Middle frontal gyrus (tissue), 1 donor: ENCODE data around the gene ULK3.

Source experiments
- DNase-seq: peaks from one replicate; pipeline ENCODE4 v3.0.0-alpha.2; 2015; ENCODE audit warnings: low spot score; ENCODE audit errors: extremely low spot score

Gene ULK3

DNA sequence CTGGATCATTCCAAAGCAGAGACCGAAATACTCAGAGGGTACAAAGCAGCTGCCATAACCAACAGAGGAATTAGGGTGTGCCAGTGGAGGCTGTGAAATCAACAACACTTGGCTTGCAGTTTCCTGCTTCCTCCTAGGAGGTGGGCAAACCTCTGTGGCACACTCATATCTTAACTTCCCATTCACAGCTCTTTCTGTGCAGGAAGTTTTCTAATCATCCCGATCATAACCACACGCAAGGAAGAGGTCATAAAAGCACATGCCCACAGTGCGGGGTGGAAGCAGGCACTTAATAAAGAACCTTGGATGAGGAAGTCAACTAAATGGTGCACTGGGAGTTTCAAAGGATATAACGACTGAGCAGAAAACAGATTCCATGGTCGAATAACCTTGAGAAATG lies 25.1 kb upstream of the ULK3 start:
- no peak for DNase-seq

- no peak for DNase-seq
These were observed 24.6 kb upstream of the ULK3 start for GRCh38 chr15:74867466-74868038.

DNA sequence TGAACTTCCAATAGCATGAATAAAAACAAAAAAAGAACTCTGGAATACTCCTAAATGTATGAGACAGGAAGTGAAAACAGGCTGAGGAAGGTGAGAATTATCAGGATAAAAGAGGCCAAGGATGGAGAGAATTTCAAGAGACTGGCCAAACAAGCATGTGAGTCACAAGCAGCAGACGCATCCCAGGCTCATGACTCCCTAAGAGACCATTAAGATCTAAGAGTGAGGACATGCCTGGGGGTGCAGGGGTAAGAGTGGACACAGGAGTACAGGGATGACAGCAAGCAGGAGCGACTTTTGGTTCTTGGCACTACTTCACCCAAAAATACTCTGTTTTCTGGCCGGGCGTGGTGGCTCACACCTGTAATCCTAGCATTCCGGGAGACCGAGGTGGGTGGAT lies 23.1 kb upstream of the ULK3 start:
- DNase-seq, result no peak

DNA sequence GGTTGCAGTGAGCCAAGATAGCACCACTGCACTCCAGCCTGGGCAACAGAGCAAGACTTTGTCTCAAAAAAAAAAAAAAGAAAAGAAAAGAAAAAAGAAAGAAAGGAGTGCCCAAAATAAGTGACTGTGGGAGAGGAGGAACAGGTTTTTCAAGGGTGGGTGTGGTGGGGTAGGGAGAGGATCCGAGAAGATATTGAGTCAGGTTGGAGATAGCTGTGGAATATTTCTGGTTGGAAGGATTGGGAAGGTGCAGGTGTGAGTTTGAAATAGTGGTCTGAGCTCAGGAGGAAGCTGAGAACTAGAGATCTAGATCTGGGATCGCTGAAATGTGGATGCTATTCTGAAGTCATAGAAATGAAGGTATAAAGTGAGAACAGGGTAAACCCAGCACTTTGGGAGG lies 22.4 kb upstream of the ULK3 start:
- DNase-seq, result no peak

- no peak for DNase-seq
These were observed 21.3 kb upstream of the ULK3 start for GRCh38 chr15:74864296-74864695.

- no peak for DNase-seq
These were observed 20.5 kb upstream of the ULK3 start for GRCh38 chr15:74863239-74864056.

GRCh38 chr15:74858369-74858740 lies 15.4 kb upstream of the ULK3 start:
- DNase-seq, result no peak

DNA sequence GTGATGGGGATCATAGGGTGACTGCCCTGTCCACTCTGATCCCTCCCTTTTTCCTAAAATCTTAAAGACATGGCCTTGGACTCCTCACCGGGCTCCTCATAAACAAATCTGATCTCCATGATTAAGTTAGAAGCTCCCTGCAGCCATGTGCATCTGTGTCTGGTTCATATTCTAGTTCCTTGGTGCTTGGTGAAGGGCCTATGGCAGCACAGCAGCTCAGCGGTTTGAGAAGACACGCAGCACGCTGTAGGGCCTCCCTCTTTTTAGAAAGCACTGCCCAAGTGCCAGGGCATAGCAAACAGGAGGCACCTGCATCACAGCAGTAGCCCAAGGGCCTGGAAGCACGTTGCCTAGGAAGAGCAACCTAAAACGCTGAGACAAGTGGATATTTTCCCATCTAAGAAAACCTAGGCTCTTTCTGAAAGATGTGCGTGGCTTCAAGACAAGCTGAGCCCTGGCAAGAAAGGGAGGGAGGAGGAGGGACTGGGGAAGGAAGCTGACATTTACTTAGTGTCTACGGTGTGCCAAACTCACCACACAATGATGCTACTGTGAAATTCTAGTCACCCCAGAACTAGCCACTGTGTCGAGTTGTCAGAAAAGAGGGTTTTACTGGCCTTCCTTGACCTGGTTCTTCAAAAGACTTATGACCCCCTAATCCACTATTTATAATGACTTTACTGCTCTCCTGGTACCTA lies 14.9 kb upstream of the ULK3 start:
- no peak for DNase-seq

- DNase-seq, result no peak
These were observed 14.2 kb upstream of the ULK3 start for GRCh38 chr15:74857082-74857655.

DNA sequence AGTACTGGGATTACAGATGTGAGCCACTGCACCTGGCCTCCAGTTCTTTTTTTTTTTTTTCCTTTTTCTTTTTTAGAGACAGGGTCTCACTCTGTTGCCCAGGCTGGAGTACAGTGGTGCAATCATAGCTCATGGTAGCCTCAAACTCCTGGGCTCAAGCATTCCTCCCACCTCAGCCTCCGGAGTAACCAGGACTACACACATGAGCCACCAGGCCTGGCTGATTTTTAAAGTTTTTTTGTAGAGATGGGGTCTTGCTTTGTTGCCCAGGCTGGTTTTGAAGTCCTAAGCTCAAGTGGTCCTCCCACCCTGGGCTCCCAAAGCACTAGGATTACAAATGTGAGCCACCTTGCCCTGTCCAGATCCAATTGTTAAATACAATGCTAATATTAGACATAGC lies 13.6 kb upstream of the ULK3 start:
- no peak for DNase-seq

GRCh38 chr15:74855857-74856256 lies 12.9 kb upstream of the ULK3 start:
- no peak for DNase-seq

- DNase-seq, result no peak
These were observed 11.6 kb upstream of the ULK3 start for GRCh38 chr15:74854453-74855022.

DNA sequence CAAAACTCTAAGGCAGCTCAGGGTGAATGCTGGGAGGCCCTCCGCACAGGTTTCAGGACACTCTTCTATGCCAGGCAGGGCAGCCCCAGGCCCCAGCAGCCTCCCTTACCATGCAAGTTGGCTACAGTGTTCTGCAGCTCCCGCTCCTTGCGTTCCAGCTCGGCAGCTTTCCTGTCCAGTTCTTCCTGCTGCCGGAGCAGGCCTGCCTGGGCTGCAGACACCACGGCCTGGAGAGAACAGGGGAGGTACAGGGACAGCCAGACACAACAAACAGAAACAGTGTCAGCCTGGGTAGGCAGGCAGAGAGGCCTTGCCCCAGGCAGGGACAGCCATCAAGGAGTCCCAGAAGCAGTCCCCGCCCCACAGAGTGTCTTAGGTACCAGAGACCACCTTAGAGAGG lies 9.0 kb upstream of the ULK3 start:
- no peak for DNase-seq

- no peak for DNase-seq
These were observed 7.4 kb upstream of the ULK3 start for GRCh38 chr15:74850393-74850792.

DNA sequence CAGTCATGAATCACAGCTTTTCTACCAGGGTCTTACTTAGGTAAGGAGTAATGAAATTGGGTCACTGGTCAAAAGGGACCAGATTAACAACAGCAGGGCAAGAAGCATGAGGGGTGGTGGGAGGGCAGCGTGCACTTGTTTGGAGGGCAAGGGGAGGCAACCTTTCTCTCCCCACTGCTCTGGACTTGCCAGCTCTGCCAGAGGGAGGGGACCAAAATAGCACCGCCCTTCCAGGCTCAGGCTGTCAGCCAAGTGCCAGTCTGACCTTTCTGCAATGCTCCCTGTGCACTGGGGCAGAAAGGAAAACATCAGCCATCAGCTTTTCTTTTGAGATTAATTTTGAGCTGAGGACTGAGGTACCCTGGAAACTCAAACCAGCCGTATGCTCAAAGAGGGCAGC lies 4.5 kb upstream of the ULK3 start:
- no peak for DNase-seq

DNA sequence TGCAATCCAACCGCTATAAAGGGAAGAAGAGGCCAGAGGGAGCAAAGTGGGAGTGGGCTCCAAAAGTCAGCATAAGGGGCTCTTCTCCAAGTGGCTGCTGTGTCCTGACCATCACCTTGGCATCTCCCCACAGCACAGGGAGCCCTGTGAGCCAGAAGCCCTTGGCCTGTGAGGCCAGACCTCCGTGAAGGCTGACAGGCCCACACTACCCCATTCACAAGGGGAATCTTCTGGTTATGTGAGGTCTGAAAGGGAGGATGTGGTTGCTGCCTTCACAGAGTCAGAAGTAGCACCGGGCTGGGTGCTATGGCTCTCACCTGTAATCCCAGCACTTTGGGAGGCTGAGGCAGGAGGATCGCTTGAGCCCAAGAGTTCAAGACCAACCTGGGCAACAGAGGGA lies 2.6 kb upstream of the ULK3 start:
- no peak for DNase-seq

DNA sequence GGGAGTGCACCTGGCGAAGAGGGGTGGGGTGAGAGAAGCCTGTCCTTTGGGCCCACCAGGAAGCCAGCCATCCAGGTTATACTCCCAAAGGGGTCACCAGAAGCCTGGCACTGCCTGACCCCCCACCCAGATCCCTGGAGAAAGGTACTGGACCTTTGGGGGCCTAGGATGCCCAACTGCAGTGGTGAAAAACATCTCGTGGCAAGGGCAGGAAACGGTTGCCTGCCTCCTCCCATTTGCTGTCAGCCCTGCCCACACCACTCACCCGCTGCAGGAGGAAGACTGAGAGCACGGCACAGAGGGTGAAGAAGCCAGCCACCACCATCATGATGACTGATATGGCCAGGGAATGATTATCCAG lies 2.2 kb upstream of the ULK3 start:
- DNase-seq, result no peak

DNA sequence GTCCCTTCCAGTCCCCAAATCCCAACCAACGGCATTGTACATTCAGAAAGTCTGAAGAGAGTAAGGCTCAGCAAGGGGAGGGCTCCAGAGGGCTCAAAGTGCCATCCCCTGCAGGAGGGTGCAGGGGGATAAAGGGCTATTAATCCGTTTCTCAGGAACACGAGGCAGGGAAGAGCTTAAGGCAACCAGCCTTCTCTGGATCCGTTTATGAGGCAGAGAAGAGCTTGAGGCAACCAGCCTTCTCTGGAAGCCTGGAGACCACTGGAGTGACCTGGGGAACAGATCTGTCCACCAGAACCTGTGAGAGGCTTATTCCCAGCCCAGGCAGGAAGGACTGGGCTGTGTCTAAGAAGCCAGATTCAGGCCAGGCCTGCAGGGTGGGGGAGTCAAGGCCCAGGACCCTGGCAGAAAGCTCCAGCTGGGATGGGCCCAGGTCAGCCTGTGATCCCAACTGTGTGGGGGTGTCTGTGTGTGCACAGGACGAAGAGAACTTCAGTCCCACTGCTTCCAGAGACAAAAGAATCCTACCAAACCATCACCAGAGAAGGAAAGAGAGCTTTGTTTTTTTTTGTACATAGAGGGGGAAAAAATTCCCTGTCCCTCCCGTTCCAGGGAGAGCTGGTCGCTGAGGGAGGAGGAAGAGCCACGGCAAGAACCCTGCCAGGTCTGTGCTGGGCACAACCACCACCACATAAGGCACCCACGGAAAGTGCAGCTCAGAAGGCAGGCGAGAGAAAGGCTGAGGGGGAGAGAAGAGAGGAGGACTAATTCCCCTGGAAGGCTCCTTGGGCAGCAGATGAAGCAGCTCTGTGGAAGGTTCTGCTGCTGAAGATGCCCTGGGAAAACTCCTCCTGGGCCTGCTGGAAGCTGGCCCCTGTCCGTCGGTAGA lies 1.6 kb upstream of the ULK3 start:
- no peak for DNase-seq

GRCh38 chr15:74843891-74844299 lies 939 bp upstream of the ULK3 start:
- no peak for DNase-seq

DNA sequence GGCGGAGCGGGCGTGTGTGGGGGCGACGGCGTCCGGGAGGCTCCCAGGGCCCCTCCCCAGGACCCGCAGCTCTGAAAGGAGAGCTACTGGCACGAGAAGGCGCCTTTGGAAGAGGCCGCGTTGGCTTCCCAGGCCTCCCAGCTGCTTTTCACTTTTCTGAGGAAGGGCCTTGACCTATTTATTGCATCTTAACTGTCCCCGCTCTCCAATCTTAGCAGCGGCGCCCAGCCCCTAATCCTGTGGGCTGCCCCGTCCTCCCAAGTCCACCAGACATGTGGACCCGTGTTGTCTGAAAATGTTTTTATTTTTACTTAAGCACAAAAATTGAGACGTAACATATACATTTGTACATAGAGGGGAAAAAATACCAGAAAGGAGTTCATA lies 481 bp upstream of the ULK3 start:
- DNase-seq, result no peak

- DNase-seq, result no peak
These were observed 1.0 kb downstream of the ULK3 start for GRCh38 chr15:74841891-74842373.
